CD4-positive, alpha-beta T cell treated with Interleukin-12 subunit alpha and Interleukin-12 subunit beta, for 1 hour (primary cell): ENCODE measurements around the gene HSPA12B.

Experiments used
- DNase-seq: peaks from one replicate; pipeline ENCODE4 v3.0.0-alpha.2; 2020

Gene HSPA12B

GRCh38 chr20:3704087-3704486, 28.4 kb upstream of the HSPA12B start:
- DNase-seq, result no peak

- DNase-seq, result no peak
Measured at GRCh38 chr20:3705491-3705969, 27.0 kb upstream of the HSPA12B start.

GRCh38 chr20:3705970-3706739, 26.3 kb upstream of the HSPA12B start:
- no peak for DNase-seq

GRCh38 chr20:3706774-3707507, 25.5 kb upstream of the HSPA12B start:
- no peak for DNase-seq

GRCh38 chr20:3707508-3707899, 25.0 kb upstream of the HSPA12B start:
- DNase-seq, result no peak

- DNase-seq, result no peak
Measured at GRCh38 chr20:3710011-3710466, 22.4 kb upstream of the HSPA12B start.

- peak; percentile 69 for DNase-seq
Measured at GRCh38 chr20:3710703-3711483, 21.6 kb upstream of the HSPA12B start.

GRCh38 chr20:3711484-3711941, 21.0 kb upstream of the HSPA12B start:
- DNase-seq, result no peak

GRCh38 chr20:3712279-3712873, 20.1 kb upstream of the HSPA12B start, which contains the start of gene SIGLEC1:
SIGLEC1 (minus strand) TSS chr20:3712600; CDS start chr20:3707128, 5,472 bp downstream.
- DNase-seq, result peak; percentile 17

- DNase-seq, result no peak
Measured at GRCh38 chr20:3714092-3714491, 18.4 kb upstream of the HSPA12B start.

- DNase-seq, result peak; percentile 24
Measured at GRCh38 chr20:3716195-3716834, 16.2 kb upstream of the HSPA12B start.

GRCh38 chr20:3719046-3719445, 13.4 kb upstream of the HSPA12B start:
- no peak for DNase-seq

GRCh38 chr20:3720068-3720467, 12.4 kb upstream of the HSPA12B start:
- DNase-seq, result no peak

- no peak for DNase-seq
Measured at GRCh38 chr20:3720626-3721025, 11.9 kb upstream of the HSPA12B start.

GRCh38 chr20:3721912-3722311, 10.6 kb upstream of the HSPA12B start:
- DNase-seq, result no peak

GRCh38 chr20:3723284-3723683, 9.2 kb upstream of the HSPA12B start:
- no peak for DNase-seq

GRCh38 chr20:3724356-3724755, 8.1 kb upstream of the HSPA12B start:
- no peak for DNase-seq

- no peak for DNase-seq
Measured at GRCh38 chr20:3727401-3728021, 5.0 kb upstream of the HSPA12B start.

- no peak for DNase-seq
Measured at GRCh38 chr20:3728354-3728753, 4.1 kb upstream of the HSPA12B start.

GRCh38 chr20:3728876-3729275, 3.6 kb upstream of the HSPA12B start:
- DNase-seq, result no peak

GRCh38 chr20:3729378-3729777, 3.1 kb upstream of the HSPA12B start:
- no peak for DNase-seq
